COLO668 (cell line): ENCODE results near the gene NT5M.

ENCODE experiments used
- DNase-seq: peaks from one replicate; lab custom pipeline; 2025; ENCODE audit not compliant: unreplicated experiment; lab: John Stamatoyannopoulos, UW

NT5M gene

DNA sequence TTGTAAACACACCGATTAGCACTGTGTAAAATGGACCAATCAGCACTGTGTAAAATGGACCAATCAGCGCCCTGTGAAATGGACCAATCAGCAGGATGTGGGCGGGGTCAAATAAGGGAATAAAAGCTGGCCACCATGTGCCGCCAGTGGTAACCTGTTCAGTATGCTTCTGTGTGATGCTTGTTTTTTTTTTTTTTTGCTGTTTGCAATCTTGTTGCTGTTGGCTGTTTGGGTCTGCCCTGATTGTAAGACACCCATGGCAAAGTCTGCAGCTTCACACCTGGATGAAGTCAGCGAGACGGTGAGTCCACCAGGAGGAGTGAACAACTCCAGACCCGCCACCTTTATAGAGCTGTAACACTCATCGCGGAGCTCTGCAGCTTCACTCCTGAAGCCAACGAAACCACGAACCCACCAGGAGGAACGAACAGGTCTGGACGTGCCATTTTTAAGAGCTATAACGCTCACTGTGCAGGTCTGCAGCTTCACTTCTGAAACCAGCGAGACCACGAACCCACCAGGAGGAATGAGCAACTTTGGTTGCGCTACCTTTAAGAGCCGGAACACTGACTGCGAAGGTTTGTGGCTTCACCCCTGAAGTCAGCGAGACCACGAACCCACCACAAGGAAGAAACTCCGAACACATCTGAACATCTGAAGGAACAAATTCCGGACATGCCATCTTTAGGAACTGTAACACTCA lies 88.6 kb downstream of the NT5M start:
- no peak for DNase-seq

DNA sequence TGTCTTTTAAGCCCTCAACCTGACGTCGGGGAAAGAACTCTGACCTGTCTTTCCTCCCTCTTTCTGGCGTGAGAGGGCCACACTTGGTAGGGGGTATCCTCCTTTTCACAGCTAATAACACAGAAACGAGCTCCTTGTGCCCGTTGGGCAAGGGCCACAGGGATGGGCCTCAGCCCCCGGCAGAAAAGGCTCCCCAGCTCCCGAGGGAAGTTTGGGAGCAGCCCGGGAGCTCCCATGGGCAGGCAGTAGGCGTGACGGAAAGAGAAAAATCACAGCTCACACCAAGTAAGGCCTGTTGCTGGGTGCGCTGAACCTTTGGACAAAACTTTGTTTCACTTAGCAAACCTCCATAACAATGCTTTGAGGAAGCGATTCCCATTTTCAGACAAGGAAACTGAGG lies 90.8 kb downstream of the NT5M start:
- DNase-seq: no peak

DNA sequence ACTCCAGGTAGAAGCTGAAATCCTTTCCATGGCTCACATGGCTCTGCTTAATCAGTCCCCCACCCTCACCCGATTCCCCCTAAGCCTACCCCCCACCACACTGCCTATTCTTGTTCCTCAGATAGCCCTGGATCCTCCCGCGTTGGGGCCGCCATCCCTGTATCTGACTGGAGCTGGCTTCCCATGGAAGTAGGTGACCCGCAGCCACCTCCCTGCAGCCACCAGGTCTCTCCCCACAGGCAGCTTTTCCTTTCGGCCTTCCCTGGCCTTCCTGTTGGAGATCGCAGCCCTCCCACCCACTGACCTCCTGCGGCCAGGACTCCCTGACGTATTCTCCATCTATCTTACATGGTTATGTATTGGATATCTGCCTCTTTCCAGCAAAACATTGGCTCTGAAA lies 91.3 kb downstream of the NT5M start:
- no peak for DNase-seq

DNA sequence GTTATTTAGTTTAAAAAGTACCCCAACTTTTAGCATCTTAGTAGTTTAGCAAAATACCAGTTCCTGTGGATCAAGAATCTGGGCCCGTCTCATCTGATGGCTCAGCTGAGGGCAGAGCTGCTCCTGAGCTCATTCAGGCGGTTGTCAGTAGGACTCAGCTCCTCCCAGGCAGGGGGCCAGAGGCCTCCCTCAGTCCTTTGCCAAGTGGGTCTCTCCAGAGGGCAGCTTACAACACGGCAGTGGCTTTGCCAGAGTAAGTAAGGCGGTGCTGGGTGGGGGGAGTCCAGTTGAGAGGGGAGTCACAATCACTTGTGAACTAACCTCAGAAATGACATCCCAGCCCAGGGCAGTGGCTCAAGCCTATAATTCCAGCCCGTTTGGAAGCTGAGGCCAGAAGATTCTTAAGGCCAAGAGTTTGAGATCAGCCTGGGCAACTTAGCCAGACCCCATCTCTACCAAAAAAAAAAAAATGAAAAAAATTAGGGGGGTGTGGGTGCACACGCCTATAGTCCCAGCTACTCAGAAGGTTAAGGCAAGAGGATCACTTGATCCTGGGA lies 92.2 kb downstream of the NT5M start:
- DNase-seq: no peak

DNA sequence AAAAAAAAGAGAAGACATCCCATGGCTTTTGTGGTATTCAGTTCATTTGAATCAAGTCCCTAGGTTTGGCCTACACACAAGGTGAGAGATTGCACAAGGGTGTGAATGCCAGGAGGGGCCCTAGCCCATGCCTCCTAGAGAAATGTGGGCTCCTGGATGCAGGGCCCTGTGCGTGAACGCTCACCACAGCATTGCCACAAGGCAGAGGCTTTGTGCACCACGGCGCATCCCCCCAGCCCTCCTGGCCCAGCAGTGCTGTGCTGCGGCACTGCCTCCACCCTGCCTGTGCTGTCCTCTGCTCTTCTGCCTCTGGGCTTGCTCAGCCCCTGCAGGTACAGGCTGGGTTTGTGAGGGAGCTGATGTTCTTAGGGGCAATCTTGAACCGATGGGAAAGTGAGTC lies 92.7 kb downstream of the NT5M start:
- no peak for DNase-seq
